ENCODE results near the gene GLRX3. TPM values are rescaled to one million over a fixed set of nuclear protein-coding genes. Genes with fewer than 3 reads are reported as not detected.
"Not testable (repeated sequence)": the region's sequence is repeated elsewhere in the genome, so short reads cannot be mapped to it uniquely, and the experiment has no call there.

GLRX3 gene
- total RNA-seq, 2 donors from 2014 or later = 31.5 to 39.9 TPM

DNA sequence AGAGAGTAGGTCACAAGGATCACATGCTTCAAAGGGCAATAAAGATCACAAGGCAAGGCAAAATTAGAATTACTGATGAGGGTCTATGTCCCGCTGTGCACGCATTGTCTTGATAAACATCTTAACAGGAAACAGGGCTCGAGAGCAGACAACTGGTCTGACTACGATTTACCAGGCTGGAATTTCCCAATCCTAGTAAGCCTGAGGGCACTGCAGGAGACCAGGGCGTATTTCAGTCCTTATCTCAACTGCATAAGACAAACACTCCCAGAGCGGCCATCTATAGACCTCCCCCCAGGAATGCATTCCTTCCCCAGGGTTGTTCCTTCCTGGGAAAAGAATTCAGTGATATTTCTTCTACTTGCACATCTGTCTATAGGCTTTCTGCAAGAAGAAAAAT, 18.7 kb upstream of the GLRX3 start:
- not testable (repeated sequence) for H3K4me3 Mint-ChIP-seq; H3K9me3 ChIP-seq (ENCODE audit: control insufficient read depth, low read length, poor library complexity, severe bottlenecking); DNase-seq; H3K27me3 Mint-ChIP-seq; H3K27ac Mint-ChIP-seq; ATAC-seq; H3K36me3 Mint-ChIP-seq (ENCODE audit: low read depth); H3K4me1 Mint-ChIP-seq

DNA sequence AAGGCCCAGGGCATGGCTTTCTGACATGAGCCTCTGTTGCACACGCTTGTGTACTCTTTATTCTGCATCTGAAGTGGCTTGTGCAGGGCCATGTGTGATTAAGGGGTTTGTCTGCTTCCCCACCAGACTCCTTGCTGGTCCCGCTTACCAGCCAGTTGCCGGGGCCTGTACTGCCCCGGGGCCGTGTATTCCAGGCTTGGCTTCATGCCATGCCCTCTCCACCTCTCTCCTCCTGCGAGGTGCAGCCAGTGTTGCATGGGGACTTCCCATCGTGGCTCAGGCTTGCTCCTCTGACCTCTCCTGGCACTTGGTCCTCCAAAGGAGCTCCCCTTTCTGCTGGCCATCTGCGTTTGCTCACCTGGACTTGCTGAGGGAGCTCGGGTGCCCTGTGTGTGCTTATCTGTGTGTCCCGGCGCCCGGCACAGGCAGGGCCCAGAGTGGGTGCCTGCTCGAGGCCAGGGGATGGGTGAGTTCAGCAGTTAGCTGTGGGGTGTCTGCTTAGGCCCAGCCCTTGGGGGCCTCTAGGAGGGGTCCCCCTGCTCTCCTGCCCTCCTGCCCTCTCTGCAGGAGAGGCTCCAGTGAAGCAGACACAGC, 14.6 kb upstream of the GLRX3 start:
- ATAC-seq (no peak), DNase-seq (no peak)
- Mint-ChIP-seq H3K27me3 (peaks cover 11% of the 10 kb centered on the region), H3K27ac (no peak overlapping the region), H3K4me1 (no peaks in the 10 kb centered on the region), H3K36me3 (ENCODE audit: low read depth) (no peaks in the 10 kb centered on the region), H3K4me3 (no peak overlapping the region)
- no peaks in the 10 kb centered on the region for H3K9me3 ChIP-seq (ENCODE audit: control insufficient read depth, low read length, poor library complexity, severe bottlenecking)

DNA sequence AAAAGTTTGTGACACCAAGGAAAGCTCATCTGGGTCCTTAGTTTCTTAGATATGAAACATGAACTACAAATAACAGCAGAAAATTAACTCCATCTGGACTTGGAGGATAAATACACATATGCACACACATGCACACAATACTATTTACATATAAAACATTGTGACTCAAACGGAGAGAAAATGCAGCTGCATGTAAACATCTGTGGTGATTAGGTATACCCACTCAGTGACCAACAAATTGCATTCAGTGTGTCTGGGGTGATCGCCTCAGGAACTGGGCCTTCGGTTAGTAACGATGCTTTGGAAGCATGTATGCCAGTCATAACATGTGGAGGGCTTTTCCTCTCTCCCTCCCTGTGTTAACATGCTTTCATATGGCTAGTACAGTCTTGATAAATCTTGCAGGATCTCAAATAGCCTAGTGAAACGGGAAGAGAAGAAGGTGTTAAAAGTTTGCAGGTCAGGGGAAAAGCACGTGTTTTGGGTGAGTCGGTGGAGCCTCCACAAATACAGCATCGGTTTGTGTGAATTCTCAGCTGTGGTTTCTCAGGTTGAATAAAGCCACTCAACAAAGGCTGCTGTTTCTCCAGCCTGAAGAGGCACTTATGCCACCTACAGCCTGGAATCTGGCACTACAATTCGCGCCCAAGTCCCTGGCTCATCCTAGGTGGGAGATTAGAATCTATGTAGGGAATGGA, 8.7 kb upstream of the GLRX3 start:
- Mint-ChIP-seq H3K4me3 (peak overlapping the region; percentile 21), H3K4me1 (peaks cover 4% of the 10 kb centered on the region), H3K36me3 (ENCODE audit: low read depth) (no peaks in the 10 kb centered on the region), H3K27me3 (peaks cover 46% of the 10 kb centered on the region), H3K27ac (no peak overlapping the region)
- H3K9me3 ChIP-seq (ENCODE audit: control insufficient read depth, low read length, poor library complexity, severe bottlenecking) = no peaks in the 10 kb centered on the region
- DNase-seq (peak; percentile 27 to 31 (median 27)), ATAC-seq (peak; percentile 92)

DNA sequence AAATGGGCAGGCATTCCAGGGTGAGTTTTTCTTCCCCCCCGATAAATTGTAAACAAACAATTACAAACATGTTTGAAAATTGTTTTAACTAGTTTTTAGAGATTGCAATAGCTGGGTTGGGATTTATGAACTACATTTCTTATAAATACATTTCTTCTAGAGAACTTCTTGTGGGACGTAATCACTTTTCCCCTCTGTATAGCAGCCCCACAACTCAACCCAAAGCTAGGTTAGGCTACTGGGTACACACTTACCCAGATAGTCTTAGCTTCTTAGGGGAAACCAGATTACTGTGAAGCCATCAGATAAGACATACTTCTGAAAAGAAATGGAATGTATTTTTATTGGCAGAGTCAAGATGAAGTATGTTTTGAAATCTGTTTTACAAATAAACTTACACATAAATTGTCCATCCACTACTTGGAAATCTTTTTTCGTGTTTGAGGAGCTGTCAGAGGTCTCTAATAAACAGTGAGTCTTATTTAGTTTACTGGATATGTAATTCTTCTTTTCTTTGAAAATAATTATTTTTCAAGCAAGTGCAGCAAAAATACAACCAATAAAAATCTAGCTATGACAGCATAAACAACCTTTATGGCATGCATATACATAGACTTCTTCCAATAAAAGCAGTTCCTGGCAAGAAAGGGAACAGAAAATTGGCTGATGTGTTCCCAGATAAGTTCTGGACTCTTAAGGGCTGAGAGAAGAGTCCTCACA, 8.0 kb upstream of the GLRX3 start:
- no peak overlapping the region for H3K27ac Mint-ChIP-seq
- no peaks in the 10 kb centered on the region for H3K36me3 Mint-ChIP-seq (ENCODE audit: low read depth)
- no peak overlapping the region for H3K4me3 Mint-ChIP-seq
- H3K4me1 Mint-ChIP-seq = peaks cover 4% of the 10 kb centered on the region
- ATAC-seq (no peak), DNase-seq (no peak)
- no peaks in the 10 kb centered on the region for H3K9me3 ChIP-seq (ENCODE audit: control insufficient read depth, low read length, poor library complexity, severe bottlenecking)
- peaks cover 46% of the 10 kb centered on the region for H3K27me3 Mint-ChIP-seq

DNA sequence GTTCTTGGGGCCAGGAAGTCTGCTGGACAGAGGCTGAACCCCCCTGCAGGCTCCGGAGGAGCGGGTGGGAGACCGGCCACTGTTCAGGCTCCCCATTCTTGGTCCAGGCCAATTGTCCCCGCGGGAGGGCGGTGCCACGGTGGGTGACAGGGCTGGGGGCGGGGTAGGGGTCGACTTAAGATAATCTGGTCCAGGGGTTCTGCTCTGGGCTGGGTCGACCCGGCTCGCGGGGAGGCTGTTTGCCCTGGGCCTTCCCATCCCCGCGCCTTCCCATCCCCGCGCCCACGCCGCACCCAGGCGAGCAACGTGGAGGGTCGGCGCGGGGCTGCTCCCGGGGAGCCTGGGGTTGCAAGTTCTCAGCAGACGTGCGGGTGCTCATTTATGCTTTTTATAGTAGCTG, 7.3 kb upstream of the GLRX3 start:
- H3K9me3 ChIP-seq (ENCODE audit: control insufficient read depth, low read length, poor library complexity, severe bottlenecking) = no peaks in the 10 kb centered on the region
- Mint-ChIP-seq H3K27me3 (peaks cover 46% of the 10 kb centered on the region), H3K27ac (no peak overlapping the region), H3K4me3 (no peak overlapping the region), H3K4me1 (peaks cover 4% of the 10 kb centered on the region), H3K36me3 (ENCODE audit: low read depth) (no peaks in the 10 kb centered on the region)
- DNase-seq (no peak), ATAC-seq (no peak)

DNA sequence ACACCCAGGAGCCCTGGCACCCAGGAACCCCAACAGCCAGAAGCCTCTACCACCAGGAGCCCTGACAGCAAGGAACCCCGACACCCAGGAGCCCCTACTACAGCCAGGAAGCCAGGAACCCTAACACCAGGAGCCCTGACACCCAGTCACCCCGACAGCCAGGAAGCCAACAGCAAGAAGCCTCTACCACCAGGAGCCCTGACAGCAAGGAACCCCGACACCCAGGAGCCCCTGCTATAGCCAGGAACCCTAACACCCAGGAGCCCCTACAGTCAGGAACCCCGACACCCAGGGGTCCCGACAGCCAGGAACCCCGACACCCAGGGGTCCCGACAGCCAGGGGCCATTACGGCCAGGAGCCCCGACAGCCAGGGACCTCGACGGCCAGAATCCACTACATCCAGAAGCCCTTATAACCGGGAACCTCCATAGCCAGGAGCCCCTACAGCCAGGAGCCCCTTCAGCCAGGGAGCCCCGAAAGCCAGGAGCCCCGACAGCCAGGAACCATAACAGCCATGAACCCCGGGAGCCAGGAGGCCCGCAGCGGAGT, 440 bp upstream of the GLRX3 start:
- DNase-seq (no peak), ATAC-seq (no peak)

DNA sequence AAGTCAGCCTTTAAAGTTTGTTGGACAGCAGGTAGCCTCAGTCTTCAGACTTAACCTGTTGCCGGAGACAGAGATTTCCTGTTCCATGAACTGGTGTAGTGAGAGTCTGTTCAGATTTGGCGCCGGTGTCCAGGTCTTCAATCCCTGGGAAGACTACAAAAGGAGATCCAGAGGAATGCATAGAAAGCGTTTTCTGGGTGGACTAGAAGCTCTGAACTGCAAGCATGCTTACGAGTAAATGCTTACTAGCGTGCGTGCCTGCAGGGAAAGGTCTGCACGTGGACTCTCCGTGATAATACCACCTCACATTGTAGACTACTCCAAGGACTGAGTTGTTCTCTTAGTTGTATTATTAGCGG, 878 bp downstream of the GLRX3 start:
- ATAC-seq (no peak), DNase-seq (no peak)
- Mint-ChIP-seq H3K27ac (peak overlapping the region; percentile 87), H3K27me3 (peaks cover 2% of the 10 kb centered on the region), H3K36me3 (ENCODE audit: low read depth) (no peaks in the 10 kb centered on the region), H3K4me3 (peak overlapping the region; percentile 84), H3K4me1 (peaks cover 26% of the 10 kb centered on the region)
- H3K9me3 ChIP-seq (ENCODE audit: control insufficient read depth, low read length, poor library complexity, severe bottlenecking) = no peaks in the 10 kb centered on the region

More for the DNA sequence above, 440 bp upstream of the GLRX3 start:
- H3K4me1 Mint-ChIP-seq = peaks cover 18% of the 10 kb centered on the region
- H3K36me3 Mint-ChIP-seq (ENCODE audit: low read depth) = no peaks in the 10 kb centered on the region
- peak overlapping the region; percentile 65 for H3K27ac Mint-ChIP-seq
- peaks cover 14% of the 10 kb centered on the region for H3K27me3 Mint-ChIP-seq
- H3K4me3 Mint-ChIP-seq = peak overlapping the region; percentile 96
- no peaks in the 10 kb centered on the region for H3K9me3 ChIP-seq (ENCODE audit: control insufficient read depth, low read length, poor library complexity, severe bottlenecking)

DNA sequence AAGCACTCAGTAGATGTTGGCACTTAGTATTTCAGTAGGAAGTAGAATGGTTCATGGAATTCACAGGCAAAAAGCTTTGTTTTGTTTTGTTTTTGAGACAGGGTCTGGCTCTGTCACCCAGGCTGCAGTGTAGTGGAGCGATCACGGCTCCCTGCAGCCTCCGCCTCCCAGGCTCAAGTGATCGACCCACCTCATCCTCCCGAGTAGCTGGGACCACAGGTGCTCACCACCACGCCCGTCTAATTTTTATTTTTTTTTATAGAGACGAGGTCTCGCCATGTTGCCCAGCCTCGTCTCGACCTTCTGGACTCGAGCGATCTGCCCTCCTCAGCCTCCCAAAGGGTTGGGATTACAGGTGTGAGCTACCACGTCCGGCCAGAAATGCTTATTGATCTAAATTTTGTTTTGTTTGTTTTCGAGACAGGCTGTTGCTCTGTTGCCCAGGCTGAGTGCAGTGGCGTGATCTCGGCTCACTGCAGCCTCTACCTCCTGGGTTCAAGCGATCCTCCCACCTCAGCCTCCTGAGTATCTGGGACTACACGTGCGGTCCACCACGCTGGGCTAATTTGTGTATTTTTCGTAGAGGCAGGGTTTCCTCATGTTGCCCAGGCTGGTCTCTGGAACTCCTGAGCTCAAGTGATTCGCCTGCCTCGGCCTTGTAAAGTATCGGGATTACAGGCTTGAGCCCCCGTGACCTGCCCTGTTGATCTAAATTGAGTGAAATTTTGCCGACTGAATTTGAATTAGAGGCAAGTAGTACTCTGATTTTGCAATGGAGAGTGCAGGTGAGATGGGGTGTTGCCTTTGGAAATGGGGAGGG, 1.7 kb downstream of the GLRX3 start:
- Mint-ChIP-seq H3K4me3 (peak overlapping the region; percentile 84), H3K27me3 (no peaks in the 10 kb centered on the region), H3K36me3 (ENCODE audit: low read depth) (peaks cover 5% of the 10 kb centered on the region), H3K27ac (peak overlapping the region; percentile 87), H3K4me1 (peaks cover 34% of the 10 kb centered on the region)
- no peaks in the 10 kb centered on the region for H3K9me3 ChIP-seq (ENCODE audit: control insufficient read depth, low read length, poor library complexity, severe bottlenecking)
- no peak for DNase-seq
- no peak for ATAC-seq

DNA sequence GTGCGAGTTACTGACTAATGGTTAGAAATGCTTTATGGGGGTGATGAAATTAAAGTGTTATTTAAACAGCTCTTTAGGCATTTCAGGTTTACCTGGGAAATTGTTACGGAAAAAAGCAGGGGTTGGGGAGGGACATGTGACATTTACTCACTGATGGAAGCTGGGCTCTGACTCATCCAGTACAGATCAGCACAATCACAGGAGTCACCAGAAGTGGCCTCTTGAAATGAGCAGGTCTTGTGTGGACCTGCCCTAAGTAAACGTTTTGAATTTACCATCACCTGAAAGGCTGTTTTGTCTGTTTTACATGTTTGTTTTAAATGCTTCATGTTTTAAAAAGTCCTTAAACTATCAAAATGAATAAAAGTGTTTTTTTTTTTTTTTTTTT, 2.3 kb downstream of the GLRX3 start:
- Mint-ChIP-seq H3K27ac (peak overlapping the region; percentile 87), H3K4me1 (peaks cover 37% of the 10 kb centered on the region)
- DNase-seq = no peak

DNA sequence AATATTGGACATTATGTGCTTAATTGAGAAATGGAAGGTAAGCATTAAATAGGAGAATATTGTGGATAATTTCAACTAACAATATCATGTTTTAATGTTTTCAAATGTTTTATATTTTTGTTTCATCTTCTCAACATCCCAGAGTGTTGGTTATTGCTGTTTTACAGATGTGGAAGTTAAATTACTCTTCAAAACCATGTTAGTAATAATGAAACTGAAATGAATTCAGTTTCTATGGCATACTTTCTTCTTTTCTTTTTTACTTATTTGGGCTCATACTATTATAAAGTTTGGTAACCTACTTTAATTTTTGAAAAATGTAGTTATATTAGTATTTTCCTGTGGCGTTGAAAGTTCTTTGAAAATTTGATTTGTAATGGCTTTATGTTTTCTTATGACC, 4.2 kb downstream of the GLRX3 start:
- Mint-ChIP-seq H3K4me1 (peaks cover 34% of the 10 kb centered on the region), H3K27me3 (no peaks in the 10 kb centered on the region), H3K4me3 (no peak overlapping the region), H3K36me3 (ENCODE audit: low read depth) (peaks cover 5% of the 10 kb centered on the region), H3K27ac (no peak overlapping the region)
- ATAC-seq = no peak
- no peak for DNase-seq
- no peaks in the 10 kb centered on the region for H3K9me3 ChIP-seq (ENCODE audit: control insufficient read depth, low read length, poor library complexity, severe bottlenecking)

More for the DNA sequence above, 2.3 kb downstream of the GLRX3 start:
- Mint-ChIP-seq H3K4me3 (peak overlapping the region; percentile 84), H3K36me3 (ENCODE audit: low read depth) (peaks cover 5% of the 10 kb centered on the region), H3K27me3 (no peaks in the 10 kb centered on the region)
- H3K9me3 ChIP-seq (ENCODE audit: control insufficient read depth, low read length, poor library complexity, severe bottlenecking) = no peaks in the 10 kb centered on the region
- no peak for ATAC-seq

DNA sequence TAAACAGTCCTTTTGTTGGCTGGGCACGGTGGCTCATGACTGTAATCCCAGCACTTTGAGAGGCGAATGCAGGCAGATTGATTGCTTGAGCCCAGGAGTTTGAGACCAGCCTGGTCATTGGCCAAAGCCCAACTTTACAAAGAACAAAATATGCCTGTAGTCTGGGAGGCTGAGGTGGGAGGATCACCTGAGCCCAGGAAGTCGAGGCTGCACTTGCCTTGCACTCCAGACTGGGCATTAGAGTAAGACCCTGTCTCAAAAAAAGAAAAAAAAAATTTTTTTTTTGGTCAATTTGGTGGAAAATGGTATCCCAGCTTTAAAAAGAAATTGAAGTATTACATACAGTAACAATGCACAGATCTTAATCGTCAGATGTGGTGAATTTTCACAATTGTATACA, 4.8 kb downstream of the GLRX3 start:
- Mint-ChIP-seq H3K4me1 (peaks cover 36% of the 10 kb centered on the region), H3K27me3 (no peaks in the 10 kb centered on the region), H3K27ac (peak overlapping the region; percentile 19), H3K36me3 (ENCODE audit: low read depth) (peaks cover 5% of the 10 kb centered on the region), H3K4me3 (no peak overlapping the region)
- ATAC-seq (no peak), DNase-seq (no peak)
- H3K9me3 ChIP-seq (ENCODE audit: control insufficient read depth, low read length, poor library complexity, severe bottlenecking) = no peaks in the 10 kb centered on the region

DNA sequence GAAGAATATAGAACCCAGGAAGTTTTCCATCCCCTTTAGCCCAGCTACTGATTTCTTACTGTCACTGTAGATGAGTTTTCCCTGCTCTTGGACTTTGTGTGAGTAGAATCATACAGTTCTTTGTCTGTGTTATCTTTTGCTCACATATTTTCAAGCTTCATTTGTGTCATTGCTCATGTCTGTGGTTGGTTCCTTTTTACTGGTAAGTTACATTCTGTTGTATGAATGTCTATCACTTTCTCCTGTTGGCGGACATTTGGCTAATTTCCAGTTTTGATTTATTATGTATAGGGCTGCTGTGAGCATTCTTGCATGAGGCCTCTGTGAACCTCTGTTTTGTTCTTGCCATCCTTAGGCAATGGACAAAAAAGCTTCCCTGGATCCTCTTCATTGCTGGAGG, 5.3 kb downstream of the GLRX3 start:
- Mint-ChIP-seq H3K4me3 (peak overlapping the region; percentile 63), H3K4me1 (peaks cover 40% of the 10 kb centered on the region), H3K36me3 (ENCODE audit: low read depth) (peaks cover 5% of the 10 kb centered on the region), H3K27me3 (no peaks in the 10 kb centered on the region), H3K27ac (peak overlapping the region; percentile 19)
- H3K9me3 ChIP-seq (ENCODE audit: control insufficient read depth, low read length, poor library complexity, severe bottlenecking) = no peaks in the 10 kb centered on the region
- ATAC-seq = no peak
- no peak for DNase-seq

DNA sequence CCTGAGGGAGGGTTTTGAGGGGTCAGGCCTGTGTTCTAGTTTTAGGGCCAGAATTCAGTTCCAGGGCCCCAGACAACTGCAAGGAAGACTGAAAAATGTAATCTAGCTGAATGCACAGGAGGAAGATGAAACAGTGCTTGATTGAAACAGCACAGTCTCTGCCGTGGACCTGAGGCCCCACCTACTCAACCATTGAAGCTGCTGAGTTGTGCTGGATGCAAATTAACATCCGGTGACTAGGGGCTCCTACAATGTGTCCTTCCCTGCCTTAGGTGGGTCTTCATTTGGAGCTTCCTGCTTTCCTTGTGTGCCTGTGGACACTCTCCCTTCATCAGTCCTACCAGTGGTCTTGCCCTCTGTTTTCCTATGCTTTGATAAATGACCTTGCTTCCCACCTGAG, 5.7 kb downstream of the GLRX3 start:
- Mint-ChIP-seq H3K36me3 (ENCODE audit: low read depth) (peaks cover 5% of the 10 kb centered on the region), H3K4me3 (peak overlapping the region; percentile 63), H3K27me3 (no peaks in the 10 kb centered on the region), H3K27ac (peak overlapping the region; percentile 86), H3K4me1 (peaks cover 40% of the 10 kb centered on the region)
- ATAC-seq (peak; percentile 80), DNase-seq (no peak)
- no peaks in the 10 kb centered on the region for H3K9me3 ChIP-seq (ENCODE audit: control insufficient read depth, low read length, poor library complexity, severe bottlenecking)

Measured in T-helper 17 cell (primary cell).